ENCODE measurements around the gene KHDC4.

DNA sequence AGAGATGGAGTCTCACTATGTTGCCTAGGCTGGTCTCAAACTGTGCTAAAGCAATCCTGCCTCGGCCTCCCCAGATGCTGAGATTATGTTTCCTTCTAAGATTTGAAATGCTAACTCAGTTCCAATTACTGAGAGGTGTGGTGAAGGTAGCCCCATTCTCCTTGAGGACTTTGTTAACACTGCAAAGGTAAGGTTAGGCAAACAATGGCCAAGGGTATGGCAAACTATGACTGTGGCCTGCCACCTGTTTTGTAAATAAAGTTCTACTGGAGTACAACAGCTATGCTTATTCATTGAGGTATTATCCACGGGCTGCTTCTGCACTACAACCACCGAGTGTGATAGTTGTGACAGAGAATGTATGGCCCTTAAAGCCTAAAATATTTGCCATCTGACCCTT is 13.5 kb downstream of the KHDC4 start:
- TF ChIP-seq, protein P1, sequence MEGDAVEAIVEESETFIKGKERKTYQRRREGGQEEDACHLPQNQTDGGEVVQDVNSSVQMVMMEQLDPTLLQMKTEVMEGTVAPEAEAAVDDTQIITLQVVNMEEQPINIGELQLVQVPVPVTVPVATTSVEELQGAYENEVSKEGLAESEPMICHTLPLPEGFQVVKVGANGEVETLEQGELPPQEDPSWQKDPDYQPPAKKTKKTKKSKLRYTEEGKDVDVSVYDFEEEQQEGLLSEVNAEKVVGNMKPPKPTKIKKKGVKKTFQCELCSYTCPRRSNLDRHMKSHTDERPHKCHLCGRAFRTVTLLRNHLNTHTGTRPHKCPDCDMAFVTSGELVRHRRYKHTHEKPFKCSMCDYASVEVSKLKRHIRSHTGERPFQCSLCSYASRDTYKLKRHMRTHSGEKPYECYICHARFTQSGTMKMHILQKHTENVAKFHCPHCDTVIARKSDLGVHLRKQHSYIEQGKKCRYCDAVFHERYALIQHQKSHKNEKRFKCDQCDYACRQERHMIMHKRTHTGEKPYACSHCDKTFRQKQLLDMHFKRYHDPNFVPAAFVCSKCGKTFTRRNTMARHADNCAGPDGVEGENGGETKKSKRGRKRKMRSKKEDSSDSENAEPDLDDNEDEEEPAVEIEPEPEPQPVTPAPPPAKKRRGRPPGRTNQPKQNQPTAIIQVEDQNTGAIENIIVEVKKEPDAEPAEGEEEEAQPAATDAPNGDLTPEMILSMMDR (conservative IDR thresholded peaks at IDR 0.05; ENCODE audit: low read depth, low read length): no peak
- TF ChIP-seq EZH2 (IDR thresholded peaks at IDR 0.05; ENCODE audit: borderline replicate concordance, low read depth, low read length, poor library complexity, severe bottlenecking): no peak
